ENCODE data around the gene PARP14. TPM values are rescaled to one million over a fixed set of nuclear protein-coding genes. Genes with fewer than 3 reads are reported as not detected.

PARP14 gene, protein sequence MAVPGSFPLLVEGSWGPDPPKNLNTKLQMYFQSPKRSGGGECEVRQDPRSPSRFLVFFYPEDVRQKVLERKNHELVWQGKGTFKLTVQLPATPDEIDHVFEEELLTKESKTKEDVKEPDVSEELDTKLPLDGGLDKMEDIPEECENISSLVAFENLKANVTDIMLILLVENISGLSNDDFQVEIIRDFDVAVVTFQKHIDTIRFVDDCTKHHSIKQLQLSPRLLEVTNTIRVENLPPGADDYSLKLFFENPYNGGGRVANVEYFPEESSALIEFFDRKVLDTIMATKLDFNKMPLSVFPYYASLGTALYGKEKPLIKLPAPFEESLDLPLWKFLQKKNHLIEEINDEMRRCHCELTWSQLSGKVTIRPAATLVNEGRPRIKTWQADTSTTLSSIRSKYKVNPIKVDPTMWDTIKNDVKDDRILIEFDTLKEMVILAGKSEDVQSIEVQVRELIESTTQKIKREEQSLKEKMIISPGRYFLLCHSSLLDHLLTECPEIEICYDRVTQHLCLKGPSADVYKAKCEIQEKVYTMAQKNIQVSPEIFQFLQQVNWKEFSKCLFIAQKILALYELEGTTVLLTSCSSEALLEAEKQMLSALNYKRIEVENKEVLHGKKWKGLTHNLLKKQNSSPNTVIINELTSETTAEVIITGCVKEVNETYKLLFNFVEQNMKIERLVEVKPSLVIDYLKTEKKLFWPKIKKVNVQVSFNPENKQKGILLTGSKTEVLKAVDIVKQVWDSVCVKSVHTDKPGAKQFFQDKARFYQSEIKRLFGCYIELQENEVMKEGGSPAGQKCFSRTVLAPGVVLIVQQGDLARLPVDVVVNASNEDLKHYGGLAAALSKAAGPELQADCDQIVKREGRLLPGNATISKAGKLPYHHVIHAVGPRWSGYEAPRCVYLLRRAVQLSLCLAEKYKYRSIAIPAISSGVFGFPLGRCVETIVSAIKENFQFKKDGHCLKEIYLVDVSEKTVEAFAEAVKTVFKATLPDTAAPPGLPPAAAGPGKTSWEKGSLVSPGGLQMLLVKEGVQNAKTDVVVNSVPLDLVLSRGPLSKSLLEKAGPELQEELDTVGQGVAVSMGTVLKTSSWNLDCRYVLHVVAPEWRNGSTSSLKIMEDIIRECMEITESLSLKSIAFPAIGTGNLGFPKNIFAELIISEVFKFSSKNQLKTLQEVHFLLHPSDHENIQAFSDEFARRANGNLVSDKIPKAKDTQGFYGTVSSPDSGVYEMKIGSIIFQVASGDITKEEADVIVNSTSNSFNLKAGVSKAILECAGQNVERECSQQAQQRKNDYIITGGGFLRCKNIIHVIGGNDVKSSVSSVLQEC (N-terminal part only)
- total RNA-seq, result 10 to 100 TPM; 53.1 to 53.3 TPM

DNA sequence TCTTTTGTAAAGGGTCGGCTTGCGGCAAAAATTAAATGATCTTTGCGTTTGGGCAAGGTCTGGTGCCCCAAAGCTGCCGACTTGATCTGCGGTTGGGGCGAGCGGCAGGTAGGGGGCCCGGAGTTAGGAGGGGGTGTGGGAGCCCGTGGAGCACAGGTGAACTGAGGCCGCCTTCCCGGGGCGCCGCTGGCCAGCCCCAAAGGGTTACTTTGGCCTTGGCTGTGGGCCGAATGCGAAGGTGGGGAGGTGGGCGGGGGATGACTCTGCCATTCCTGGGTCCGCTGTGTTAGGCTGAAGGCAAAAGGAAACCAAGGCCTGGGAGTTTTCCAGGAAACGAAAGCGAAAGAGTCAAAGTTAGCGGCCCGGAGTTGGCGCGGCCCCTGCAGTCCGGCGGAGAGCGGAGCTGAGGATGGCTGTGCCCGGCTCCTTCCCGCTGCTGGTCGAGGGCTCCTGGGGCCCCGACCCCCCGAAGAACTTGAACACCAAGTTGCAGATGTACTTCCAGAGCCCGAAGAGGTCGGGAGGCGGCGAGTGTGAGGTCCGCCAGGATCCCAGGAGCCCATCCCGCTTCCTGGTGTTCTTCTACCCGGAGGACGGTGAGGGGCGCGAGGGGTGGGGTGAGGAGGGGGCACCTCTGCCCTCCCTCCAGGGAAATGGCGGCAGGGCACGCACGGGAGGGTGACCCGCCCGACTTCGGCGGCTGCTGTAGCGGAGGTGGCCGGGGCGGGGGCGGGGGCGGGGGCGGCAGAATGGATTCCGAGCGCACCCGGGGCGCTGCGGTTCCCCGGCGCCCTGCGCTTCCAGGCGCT is at the start of gene PARP14:
TSS of gene PARP14 (plus strand) at position 365 of the 809 bp plus-strand sequence. CDS start at position 410, 45 bp downstream.
- intact Hi-C loops (cut with micrococcal nuclease), result loop anchor here (10.0 kb wide), 1 partner anchor 266 kb away; the partner anchor contains the start of gene WDR5B
- H3K4me1 Mint-ChIP-seq (ENCODE audit: low read depth), result peaks cover 51% of the 10 kb centered on the region

DNA sequence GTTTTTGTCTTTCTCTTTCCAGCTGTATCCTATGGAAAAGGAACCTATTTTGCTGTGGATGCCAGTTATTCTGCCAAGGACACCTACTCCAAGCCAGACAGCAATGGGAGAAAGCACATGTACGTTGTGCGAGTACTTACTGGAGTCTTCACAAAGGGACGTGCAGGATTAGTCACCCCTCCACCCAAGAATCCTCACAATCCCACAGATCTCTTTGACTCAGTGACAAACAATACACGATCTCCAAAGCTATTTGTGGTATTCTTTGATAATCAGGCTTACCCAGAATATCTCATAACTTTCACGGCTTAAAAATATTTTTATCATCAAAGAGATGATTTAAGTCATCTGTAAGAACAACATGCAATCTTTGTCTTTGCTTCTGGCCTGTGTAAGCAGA is 44.9 kb upstream of the PARP14 start:
- intact Hi-C loops (cut with micrococcal nuclease), result no loop called here
- H3K27me3 Mint-ChIP-seq, result no peaks in the 10 kb centered on the region
- TF ChIP-seq, protein P1, sequence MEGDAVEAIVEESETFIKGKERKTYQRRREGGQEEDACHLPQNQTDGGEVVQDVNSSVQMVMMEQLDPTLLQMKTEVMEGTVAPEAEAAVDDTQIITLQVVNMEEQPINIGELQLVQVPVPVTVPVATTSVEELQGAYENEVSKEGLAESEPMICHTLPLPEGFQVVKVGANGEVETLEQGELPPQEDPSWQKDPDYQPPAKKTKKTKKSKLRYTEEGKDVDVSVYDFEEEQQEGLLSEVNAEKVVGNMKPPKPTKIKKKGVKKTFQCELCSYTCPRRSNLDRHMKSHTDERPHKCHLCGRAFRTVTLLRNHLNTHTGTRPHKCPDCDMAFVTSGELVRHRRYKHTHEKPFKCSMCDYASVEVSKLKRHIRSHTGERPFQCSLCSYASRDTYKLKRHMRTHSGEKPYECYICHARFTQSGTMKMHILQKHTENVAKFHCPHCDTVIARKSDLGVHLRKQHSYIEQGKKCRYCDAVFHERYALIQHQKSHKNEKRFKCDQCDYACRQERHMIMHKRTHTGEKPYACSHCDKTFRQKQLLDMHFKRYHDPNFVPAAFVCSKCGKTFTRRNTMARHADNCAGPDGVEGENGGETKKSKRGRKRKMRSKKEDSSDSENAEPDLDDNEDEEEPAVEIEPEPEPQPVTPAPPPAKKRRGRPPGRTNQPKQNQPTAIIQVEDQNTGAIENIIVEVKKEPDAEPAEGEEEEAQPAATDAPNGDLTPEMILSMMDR (IDR thresholded peaks at IDR 0.05), result no peak
- CTCF ChIA-PET, result no interaction called here
- no peaks in the 10 kb centered on the region for H3K9me3 Mint-ChIP-seq
- DNase-seq (no peak), ATAC-seq (no peak)
- H3K4me3 Mint-ChIP-seq, result no peak overlapping the region
- POLR2A ChIA-PET, result no interaction called here
- no peak overlapping the region for H3K27ac Mint-ChIP-seq
- peaks cover 16% of the 10 kb centered on the region for H3K36me3 Mint-ChIP-seq (ENCODE audit: low read depth)
- no peaks in the 10 kb centered on the region for H3K4me1 Mint-ChIP-seq (ENCODE audit: low read depth)

More for the DNA sequence above, at the start of gene PARP14:
- Mint-ChIP-seq H3K9me3 (no peaks in the 10 kb centered on the region), H3K27ac (peak within 1 kb of the TSS; percentile 97), H3K4me3 (peak within 1 kb of the TSS; percentile 97), H3K36me3 (ENCODE audit: low read depth) (peaks cover 21% of the 10 kb centered on the region), H3K27me3 (no peaks in the 10 kb centered on the region)
- TF ChIP-seq, protein P1 (IDR thresholded peaks at IDR 0.05), result no peak
- ChIA-PET POLR2A (interaction anchor here (0.6 to 3.2 kb wide), 8 partner anchors 11 to 297 kb away, joined by 3 to 32 read pairs (median 3); partner anchors contain the start of genes DTX3L, FAM162A and PARP9), CTCF (interaction anchor here (1.0 to 7.0 kb wide), 10 partner anchors 11 to 304 kb away, joined by 3 to 244 read pairs (median 10); partner anchors contain the start of genes DTX3L, FAM162A, KPNA1 and MIX23)
- ATAC-seq (peak; percentile 70), DNase-seq (peak; percentile 76)

DNA sequence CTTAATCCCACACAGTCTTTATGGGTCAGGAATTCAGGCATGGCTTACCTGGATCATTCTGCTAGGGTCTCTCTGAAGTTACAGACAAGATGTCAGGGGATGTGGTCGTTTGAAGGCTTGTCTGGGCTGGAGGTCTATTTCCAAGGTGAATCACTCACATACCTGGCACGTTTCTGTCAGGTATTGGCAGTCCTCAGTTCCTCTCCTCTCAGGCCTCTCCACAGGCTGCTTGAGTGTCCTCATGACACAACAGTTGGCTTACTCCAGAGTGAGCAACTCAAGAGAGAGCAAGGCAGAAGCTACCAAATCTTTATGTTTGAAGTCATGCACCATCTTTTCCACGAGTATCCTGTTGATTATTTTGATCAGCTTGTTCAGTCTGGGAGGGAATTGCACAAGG is 43.9 kb upstream of the PARP14 start:
- H3K9me3 Mint-ChIP-seq, result no peaks in the 10 kb centered on the region
- no peak for DNase-seq
- no peak overlapping the region for H3K4me3 Mint-ChIP-seq
- no peaks in the 10 kb centered on the region for H3K27me3 Mint-ChIP-seq
- TF ChIP-seq, protein P1 (IDR thresholded peaks at IDR 0.05), result no peak
- H3K36me3 Mint-ChIP-seq (ENCODE audit: low read depth), result peaks cover 16% of the 10 kb centered on the region
- no peaks in the 10 kb centered on the region for H3K4me1 Mint-ChIP-seq (ENCODE audit: low read depth)
- intact Hi-C loops (cut with micrococcal nuclease), result no loop called here
- ChIA-PET POLR2A (no interaction called here), CTCF (no interaction called here)
- ATAC-seq, result no peak
- H3K27ac Mint-ChIP-seq, result no peak overlapping the region

DNA sequence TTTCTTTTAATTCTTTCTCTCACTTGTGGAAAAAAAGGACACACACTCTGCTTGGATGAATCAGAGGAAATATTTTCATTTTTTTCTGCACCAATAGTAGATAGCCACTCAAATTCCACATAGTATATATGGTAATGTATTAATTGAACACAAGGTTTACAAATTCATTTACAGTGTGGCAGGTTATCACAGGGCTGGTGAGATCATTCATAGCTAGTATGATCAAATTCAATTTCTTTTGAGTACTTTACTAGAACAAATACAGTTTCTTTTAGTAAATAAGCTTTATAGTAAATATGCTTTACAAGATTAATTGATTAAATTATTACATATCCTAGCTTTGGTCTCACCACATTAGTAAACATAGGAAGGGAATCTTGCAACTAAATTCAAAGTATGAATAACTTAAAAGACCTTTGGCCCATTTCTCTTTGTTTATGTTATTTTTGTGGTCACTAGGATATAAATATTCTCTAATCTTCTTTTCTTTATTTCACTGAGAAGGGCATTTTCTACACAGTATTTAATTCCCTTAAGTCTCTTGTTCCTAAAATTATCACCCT is 40.1 kb upstream of the PARP14 start:
- H3K27ac Mint-ChIP-seq, result no peak overlapping the region
- CTCF ChIA-PET, result interaction anchor here (0.7 to 1.2 kb wide), 3 partner anchors 39 to 116 kb away, joined by 3 to 4 read pairs (median 3); no protein-coding TSS in a partner anchor
- no peaks in the 10 kb centered on the region for H3K9me3 Mint-ChIP-seq
- DNase-seq (no peak), ATAC-seq (no peak)
- H3K4me1 Mint-ChIP-seq (ENCODE audit: low read depth), result peaks cover 13% of the 10 kb centered on the region
- intact Hi-C loops (cut with micrococcal nuclease), result no loop called here
- H3K4me3 Mint-ChIP-seq, result no peak overlapping the region
- peaks cover 3% of the 10 kb centered on the region for H3K27me3 Mint-ChIP-seq
- peaks cover 14% of the 10 kb centered on the region for H3K36me3 Mint-ChIP-seq (ENCODE audit: low read depth)
- TF ChIP-seq, protein P1 (IDR thresholded peaks at IDR 0.05), result no peak
- POLR2A ChIA-PET, result interaction anchor here (0.5 kb wide), 1 partner anchor 75 kb away, joined by 3 read pairs; no protein-coding TSS in a partner anchor
